Colonic mucosa (tissue), 4 donors: ENCODE data around the gene TUBA1B. TPM values are rescaled to one million over a fixed set of nuclear protein-coding genes. Genes with fewer than 3 reads are reported as not detected.
A peak's percentile ranks its signal among the peaks of the same experiment; 100 is the strongest.
"Not testable (repeated sequence)": the region's sequence is repeated elsewhere in the genome, so short reads cannot be mapped to it uniquely, and the experiment has no call there.

Experiments
- DNase-seq: peaks from one replicate; pipeline ENCODE4 v3.0.0-alpha.2; 2020
- H3K27ac ChIP-seq: fragments of 200-600 bp; one replicate; pipeline ENCODE4 v1.8.0; 2021
- H3K27me3 ChIP-seq: fragments of 200-600 bp; one replicate; pipeline ENCODE4 v1.8.0; 2021
- H3K36me3 ChIP-seq: fragments of 200-600 bp; one replicate; pipeline ENCODE4 v1.8.0; 2021
- H3K4me1 ChIP-seq: fragments of 200-600 bp; one replicate; pipeline ENCODE4 v1.8.0; 2021; ENCODE audit warnings: mild to moderate bottlenecking
- H3K4me3 ChIP-seq: fragments of 200-600 bp; one replicate; pipeline ENCODE4 v1.8.0; 2021
- H3K9ac ChIP-seq, 2 donors: one replicate each; pipeline ENCODE4 v1.7.0; 2013; ENCODE audit warnings: control low read depth in 2 of 2, low read depth in 2 of 2, low read length in 2 of 2
- H3K9me3 ChIP-seq: fragments of 200-600 bp; one replicate; pipeline ENCODE4 v1.8.0; 2021
- intact Hi-C: fragments of 100-400 bp; cut with DNase I; formaldehyde crosslinking; loops from one replicate; pipeline ENCODE4 v1.14.1; 2022
- total RNA-seq, 2 donors: library from RNA; stranded (reverse); fragmentation: NEBNext Ultra II Directional in 1 of 2; extraction: Animal tissue kit (Norgen Biotek cat#: 25700) in 1 of 2; gene quantifications; one replicate each; pipeline ENCODE4 v1.2.1, GENCODE V29; 2021
- TF ChIP-seq, protein P1 (sequence below): fragments of 200-600 bp; IDR thresholded peaks from one replicate; pipeline ENCODE4 v1.8.0; 2022; ENCODE audit warnings: antibody characterized with exemption, mild to moderate bottlenecking
- donor health status: healthy.
- donor health status: DM: no; HTN: no; CAD: no.
- donor health status: DM: no; HTN: no; CAD: no.

The TUBA1B gene
- 1,000 to 10,000 TPM in 1 of 2 donors, 100 to 1,000 TPM in 1; 445 to 1,717 TPM for total RNA-seq

- Histone ChIP-seq H3K9me3 (no peaks in the 10 kb centered on the region), H3K36me3 (peaks cover 13% of the 10 kb centered on the region), H3K4me1 (no peaks in the 10 kb centered on the region), H3K27ac (peak within 1 kb of the TSS; percentile 100), H3K27me3 (no peaks in the 10 kb centered on the region), H3K9ac (peak within 1 kb of the TSS; percentile 99), H3K4me3 (peak within 1 kb of the TSS; percentile 84)
- TF ChIP-seq, protein P1, sequence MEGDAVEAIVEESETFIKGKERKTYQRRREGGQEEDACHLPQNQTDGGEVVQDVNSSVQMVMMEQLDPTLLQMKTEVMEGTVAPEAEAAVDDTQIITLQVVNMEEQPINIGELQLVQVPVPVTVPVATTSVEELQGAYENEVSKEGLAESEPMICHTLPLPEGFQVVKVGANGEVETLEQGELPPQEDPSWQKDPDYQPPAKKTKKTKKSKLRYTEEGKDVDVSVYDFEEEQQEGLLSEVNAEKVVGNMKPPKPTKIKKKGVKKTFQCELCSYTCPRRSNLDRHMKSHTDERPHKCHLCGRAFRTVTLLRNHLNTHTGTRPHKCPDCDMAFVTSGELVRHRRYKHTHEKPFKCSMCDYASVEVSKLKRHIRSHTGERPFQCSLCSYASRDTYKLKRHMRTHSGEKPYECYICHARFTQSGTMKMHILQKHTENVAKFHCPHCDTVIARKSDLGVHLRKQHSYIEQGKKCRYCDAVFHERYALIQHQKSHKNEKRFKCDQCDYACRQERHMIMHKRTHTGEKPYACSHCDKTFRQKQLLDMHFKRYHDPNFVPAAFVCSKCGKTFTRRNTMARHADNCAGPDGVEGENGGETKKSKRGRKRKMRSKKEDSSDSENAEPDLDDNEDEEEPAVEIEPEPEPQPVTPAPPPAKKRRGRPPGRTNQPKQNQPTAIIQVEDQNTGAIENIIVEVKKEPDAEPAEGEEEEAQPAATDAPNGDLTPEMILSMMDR: no peak
- intact Hi-C loops: loop anchor here (5.0 kb wide), 1 partner anchor 106 kb away; no protein-coding TSS in a partner anchor
- peak; percentile 92 for DNase-seq
These were observed at the start of gene TUBA1B for GRCh38 chr12:49131051-49131893. TUBA1B (minus strand) TSS chr12:49131395; CDS start chr12:49131300, 95 bp downstream.

- no peak for DNase-seq
- intact Hi-C loops: no loop called here
These were observed 43.0 kb upstream of the TUBA1B start for GRCh38 chr12:49174218-49174617.

DNA sequence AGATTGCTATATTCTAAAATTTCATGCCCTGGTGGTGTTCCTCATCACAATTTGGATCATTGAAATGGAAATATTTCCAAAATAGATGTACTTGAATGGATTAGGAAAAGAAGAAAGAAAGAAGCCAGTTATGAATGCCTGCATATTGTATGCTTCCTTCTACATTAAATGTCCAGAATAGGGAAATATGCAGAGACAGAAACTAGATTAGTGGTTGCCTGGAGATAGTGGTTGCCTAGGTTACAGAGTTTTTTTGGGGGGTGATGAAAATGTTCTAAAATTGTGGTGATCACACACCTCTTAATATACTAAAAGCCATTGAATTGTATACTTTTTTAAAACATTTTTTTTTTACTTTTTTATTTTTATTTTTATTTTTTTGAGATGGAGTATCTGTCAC is 39.7 kb upstream of the TUBA1B start:
- Histone ChIP-seq H3K27ac (no peak overlapping the region), H3K9me3 (no peaks in the 10 kb centered on the region), H3K4me3 (no peak overlapping the region), H3K9ac (no peak overlapping the region), H3K36me3 (no peaks in the 10 kb centered on the region), H3K27me3 (no peaks in the 10 kb centered on the region), H3K4me1 (no peaks in the 10 kb centered on the region)
- DNase-seq: no peak
- TF ChIP-seq, protein P1: no peak
- intact Hi-C loops: no loop called here

More at GRCh38 chr12:49174218-49174617, 43.0 kb upstream of the TUBA1B start:
- no peaks in the 10 kb centered on the region for H3K36me3 ChIP-seq
- H3K4me3 ChIP-seq: no peak overlapping the region
- no peak overlapping the region for H3K9ac ChIP-seq
- H3K27ac ChIP-seq: no peak overlapping the region
- no peaks in the 10 kb centered on the region for H3K4me1 ChIP-seq
- no peaks in the 10 kb centered on the region for H3K9me3 ChIP-seq
- no peaks in the 10 kb centered on the region for H3K27me3 ChIP-seq
- TF ChIP-seq, protein P1: no peak

DNA sequence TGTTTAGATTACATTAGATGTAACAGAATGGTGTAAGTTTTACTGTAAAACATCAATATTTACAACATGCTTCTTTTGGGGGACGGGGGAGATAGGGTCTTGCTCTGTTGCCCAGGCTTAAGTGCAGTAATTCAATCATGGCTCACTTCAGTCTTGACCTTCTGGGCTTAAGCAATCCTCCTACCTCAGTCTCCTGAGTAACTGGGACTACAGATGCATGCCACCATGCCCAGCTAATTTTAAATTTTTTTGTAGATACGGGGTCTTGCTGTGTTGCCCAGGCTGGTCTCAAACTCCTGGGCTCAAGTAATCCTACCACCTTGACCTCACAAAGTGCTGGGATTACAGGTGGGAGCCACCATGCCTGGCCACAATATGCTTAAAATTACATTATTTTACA is 33.9 kb upstream of the TUBA1B start:
- no peaks in the 10 kb centered on the region for H3K9me3 ChIP-seq
- no peak overlapping the region for H3K9ac ChIP-seq
- intact Hi-C loops: no loop called here
- TF ChIP-seq, protein P1: no peak
- H3K36me3 ChIP-seq: no peaks in the 10 kb centered on the region
- DNase-seq: no peak
- no peaks in the 10 kb centered on the region for H3K27me3 ChIP-seq
- H3K4me1 ChIP-seq: no peaks in the 10 kb centered on the region
- H3K27ac ChIP-seq: no peak overlapping the region
- H3K4me3 ChIP-seq: no peak overlapping the region

DNA sequence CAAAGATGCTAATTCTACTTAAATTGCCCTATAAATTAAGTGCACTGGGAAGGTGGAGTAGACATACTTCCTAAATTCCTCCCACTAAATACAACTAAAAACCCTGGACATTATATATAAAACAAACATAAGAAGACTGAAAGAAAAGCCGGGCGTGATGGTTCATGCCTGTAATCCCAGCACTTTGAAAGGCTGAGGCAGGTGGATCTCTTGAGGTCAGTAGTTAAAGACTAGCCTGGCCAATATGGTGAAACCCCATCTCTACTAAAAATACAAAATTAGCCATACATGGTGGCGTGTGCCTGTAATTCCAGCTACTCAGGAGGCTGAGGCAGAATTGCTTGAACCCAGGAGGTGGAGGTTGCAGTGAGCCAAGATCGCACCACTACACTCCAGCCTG is 30.7 kb upstream of the TUBA1B start:
- H3K4me3 ChIP-seq, DNase-seq, H3K9ac ChIP-seq, intact Hi-C loops, H3K27ac ChIP-seq, H3K4me1 ChIP-seq, H3K9me3 ChIP-seq, H3K36me3 ChIP-seq, H3K27me3 ChIP-seq: not testable (repeated sequence)
